B cell (primary cell): ENCODE measurements around the gene CBLIF. TPM values are rescaled to one million over a fixed set of nuclear protein-coding genes. Genes with fewer than 3 reads are reported as not detected.

Experiments used
- ATAC-seq: fragments of 200-7000 bp; cut with Tn5 transposase; one replicate; pipeline ENCODE4 v1.10.0; 2021; ENCODE audit warnings: low read depth, mild to moderate bottlenecking, moderate number of reproducible peaks, moderate library complexity
- CTCF ChIA-PET: fragments of 350-600 bp; sonication (Branson Sonifier 250); formaldehyde crosslinking; loops from one replicate; lab custom pipeline; 2021; ENCODE audit warnings: antibody characterized with exemption, inconsistent platforms; lab: Charles Lee
- POLR2A ChIA-PET: fragments of 350-600 bp; sonication (Branson Sonifier 250); formaldehyde crosslinking; loops from one replicate; lab custom pipeline; 2021; ENCODE audit warnings: antibody characterized with exemption; lab: Charles Lee
- DNase-seq: peaks from one replicate; pipeline ENCODE4 v3.0.0; 2013
- H2AFZ ChIP-seq: 2 replicates; pipeline ENCODE4 v1.6.1; 2012; ENCODE audit warnings: mild to moderate bottlenecking, low read depth, low read length; ENCODE audit not compliant: insufficient read depth, poor library complexity, severe bottlenecking
- H3K27ac ChIP-seq, 2 donors: 1 replicate in 1 of 2; 2 replicates in 1 of 2; pipeline ENCODE4 v1.5.1; 2012 to 2013; ENCODE audit warnings: low read length in 2 of 2, mild to moderate bottlenecking in 2 of 2, moderate library complexity in 1 of 2
- H3K27me3 ChIP-seq, 4 experiments: fragments of 200-600 bp in 1 of 4; sonication (generic) in 1 of 4; replicated peaks in 1 of 4; 1 replicate in 2 of 4; 2 replicates in 2 of 4; pipeline versions ENCODE4 v1.6.1 to v1.7.0; 2013 to 2016; ENCODE audit warnings: low read length in 3 of 4, mild to moderate bottlenecking in 2 of 4, mixed read lengths in 1 of 4, moderate library complexity in 1 of 4; ENCODE audit not compliant: insufficient read depth in 4 of 4, control insufficient read depth in 3 of 4; ENCODE audit errors: control extremely low read depth in 1 of 4
- H3K36me3 ChIP-seq, 2 experiments: replicated peaks in 1 of 2; 1 replicate in 1 of 2; 2 replicates in 1 of 2; pipeline versions ENCODE4 v1.6.1 to v1.7.1; 2013; ENCODE audit warnings: low read length in 1 of 2; ENCODE audit not compliant: insufficient read depth in 2 of 2, control insufficient read depth in 1 of 2; ENCODE audit errors: control extremely low read depth in 1 of 2, extremely low read depth in 1 of 2
- H3K4me1 ChIP-seq, 2 donors: fragments of 200-600 bp in 1 of 2; sonication (generic) in 1 of 2; 1 replicate in 1 of 2; 2 replicates in 1 of 2; pipeline versions ENCODE4 v1.5.1 to v1.6.1; 2013 to 2017; ENCODE audit warnings: low read length in 2 of 2; ENCODE audit not compliant: control insufficient read depth in 2 of 2, insufficient read depth in 2 of 2
- H3K4me2 ChIP-seq: replicated peaks from 2 replicates; pipeline ENCODE3; 2012; ENCODE audit warnings: mild to moderate bottlenecking, low read depth, low read length; ENCODE audit not compliant: poor library complexity, severe bottlenecking
- H3K4me3 ChIP-seq, 5 experiments: fragments of 200-600 bp in 1 of 5; sonication (generic) in 1 of 5; 1 replicate in 3 of 5; 2 replicates in 2 of 5; pipeline versions ENCODE4 v1.5.1 to v1.7.0; 2011 to 2016; ENCODE audit warnings: low read length in 4 of 5, mild to moderate bottlenecking in 4 of 5, low read depth in 2 of 5, control low read depth in 1 of 5, moderate library complexity in 1 of 5; ENCODE audit not compliant: insufficient read depth in 1 of 5; ENCODE audit errors: control extremely low read depth in 1 of 5, extremely low read depth in 1 of 5
- H3K79me2 ChIP-seq: fragments of 200-600 bp; sonication (generic); one replicate; pipeline ENCODE4 v1.6.0; 2016; ENCODE audit warnings: low read length; ENCODE audit not compliant: control insufficient read depth, insufficient read depth
- H3K9ac ChIP-seq: fragments of 200-600 bp; sonication (generic); 2 replicates; pipeline ENCODE4 v1.6.1; 2017; ENCODE audit warnings: mild to moderate bottlenecking, low read length, moderate library complexity
- H3K9me3 ChIP-seq, 3 donors: one replicate each; pipeline versions ENCODE4 v1.6.1 to v1.7.1; 2013; ENCODE audit warnings: low read length in 2 of 3; ENCODE audit not compliant: control insufficient read depth in 2 of 3, insufficient read depth in 1 of 3; ENCODE audit errors: control extremely low read depth in 1 of 3
- H4K20me1 ChIP-seq: 2 replicates; pipeline ENCODE4 v1.6.0; 2012; ENCODE audit warnings: mild to moderate bottlenecking, low read length; ENCODE audit not compliant: insufficient read depth, control insufficient read depth, poor library complexity, severe bottlenecking
- H3K27ac Mint-ChIP-seq: one replicate; pipeline ENCODE4 v1.8.0; 2021; ENCODE audit warnings: mixed read lengths
- H3K27me3 Mint-ChIP-seq: one replicate; pipeline ENCODE4 v1.8.0; 2021; ENCODE audit warnings: mixed read lengths
- H3K4me1 Mint-ChIP-seq: one replicate; pipeline ENCODE4 v1.8.0; 2021; ENCODE audit warnings: mixed read lengths
- H3K4me3 Mint-ChIP-seq: one replicate; pipeline ENCODE4 v1.8.0; 2021; ENCODE audit warnings: mixed read lengths
- H3K9me3 Mint-ChIP-seq: one replicate; pipeline ENCODE4 v1.8.0; 2022; ENCODE audit warnings: mixed read lengths; ENCODE audit not compliant: insufficient read depth
- CTCF ChIP-seq: fragments of 200-600 bp; IDR thresholded peaks from one replicate; pipeline ENCODE4 v1.8.0; 2022; ENCODE audit warnings: antibody characterized with exemption, mild to moderate bottlenecking
- EZH2 ChIP-seq: IDR thresholded peaks from 2 replicates; pipeline ENCODE4 v1.6.1; 2012; ENCODE audit warnings: borderline replicate concordance, low read depth, mild to moderate bottlenecking, moderate library complexity, low read length; ENCODE audit not compliant: insufficient read depth, poor library complexity, severe bottlenecking
- WGBS: methylation state at CpG from one replicate; pipeline ENCODE4 v1.1.5; 2013; ENCODE audit warnings: missing lambda C conversion rate; ENCODE audit not compliant: insufficient coverage; 5-methylcytosine and 5-hydroxymethylcytosine counted together
- intact Hi-C: fragments of 100-400 bp; cut with micrococcal nuclease; formaldehyde crosslinking; loops from one replicate; pipeline ENCODE4 v1.10.0; 2022
- polyA plus RNA-seq: library from polyadenylated mRNA; depleted of rRNA; stranded (reverse); fragments of >200 nt; gene quantifications from 2 replicates; pipeline ENCODE4 v1.2.3, GENCODE V29; 2012
- total RNA-seq, 2 donors: library from RNA; stranded (reverse); fragments of 120-200 nt in 1 of 2; gene quantifications; 1 replicate in 1 of 2; 2 replicates in 1 of 2; pipeline versions ENCODE4 v1.2.3 to v1.2.4, GENCODE V29; 2013 to 2022

The CBLIF gene
- total and polyA plus RNA-seq, 2 donors (not counting 1 experiment from before 2014, with no cell fraction given) = not detected

GRCh38 chr11:59810911-59811259 is 34.4 kb downstream of the CBLIF start:
- Histone ChIP-seq H2AFZ (peak overlapping the region; percentile 88), H3K79me2 (peaks cover 3% of the 10 kb centered on the region), H4K20me1 (no peaks in the 10 kb centered on the region), H3K4me1 (peaks cover 10 to 18% of the 10 kb centered on the region in 2 donors), H3K9ac (peak overlapping the region; percentile 98), H3K9me3 (peaks cover 0 to 6% (median 0%) of the 10 kb centered on the region in 3 donors), H3K27me3 (no peaks in the 10 kb centered on the region), H3K4me3 (peak overlapping the region; percentile 72 to 95 (median 82)), H3K4me2 (peak overlapping the region; percentile 94), H3K36me3 (peaks cover 0 to 19% of the 10 kb centered on the region in 2 experiments), H3K27ac (peak overlapping the region; percentile 61 to 76)
- peaks cover 7% of the 10 kb centered on the region for H3K27me3 Mint-ChIP-seq
- intact Hi-C loops = loop anchor here (1.0 to 5.0 kb wide), 4 partner anchors 39 to 259 kb away; partner anchors contain the start of gene PATL1
- H3K4me1 Mint-ChIP-seq = peaks cover 14% of the 10 kb centered on the region
- POLR2A ChIA-PET = interaction anchor here (0.9 kb wide), 1 partner anchor 142 kb away, joined by 3 read pairs; the partner anchor contains the start of gene PATL1
- no peaks in the 10 kb centered on the region for H3K9me3 Mint-ChIP-seq
- TF ChIP-seq EZH2 = no peak
- TF ChIP-seq CTCF = no peak
- CTCF ChIA-PET = interaction anchor here (1.2 to 6.0 kb wide), 3 partner anchors 10 to 57 kb away, joined by 6 to 66 read pairs (median 9); partner anchors contain the start of gene STX3
- H3K4me3 Mint-ChIP-seq = peak overlapping the region; percentile 93
- no peak for DNase-seq
- no peak for ATAC-seq
- 5% methylated on average over 3 of the region's 8 CpGs for WGBS
- H3K27ac Mint-ChIP-seq = peak overlapping the region; percentile 85
